Umbilical cord (tissue), 2 donors: ENCODE data around the gene TMEM266. TPM values are rescaled to one million over a fixed set of nuclear protein-coding genes. Genes with fewer than 3 reads are reported as not detected.

Source experiments
- DNase-seq: peaks from one replicate; pipeline ENCODE4 v3.0.0-alpha.2; 2015; ENCODE audit warnings: low spot score
- total RNA-seq: library from RNA; depleted of rRNA; stranded (reverse); fragments of >200 nt; gene quantifications from one replicate; pipeline ENCODE4 v1.2.3, GENCODE V29; 2014; ENCODE audit warnings: low replicate concordance; ENCODE audit not compliant: insufficient read depth

TMEM266 gene
- total RNA-seq, 1 donor from 2014 or later: 1.4 TPM

DNA sequence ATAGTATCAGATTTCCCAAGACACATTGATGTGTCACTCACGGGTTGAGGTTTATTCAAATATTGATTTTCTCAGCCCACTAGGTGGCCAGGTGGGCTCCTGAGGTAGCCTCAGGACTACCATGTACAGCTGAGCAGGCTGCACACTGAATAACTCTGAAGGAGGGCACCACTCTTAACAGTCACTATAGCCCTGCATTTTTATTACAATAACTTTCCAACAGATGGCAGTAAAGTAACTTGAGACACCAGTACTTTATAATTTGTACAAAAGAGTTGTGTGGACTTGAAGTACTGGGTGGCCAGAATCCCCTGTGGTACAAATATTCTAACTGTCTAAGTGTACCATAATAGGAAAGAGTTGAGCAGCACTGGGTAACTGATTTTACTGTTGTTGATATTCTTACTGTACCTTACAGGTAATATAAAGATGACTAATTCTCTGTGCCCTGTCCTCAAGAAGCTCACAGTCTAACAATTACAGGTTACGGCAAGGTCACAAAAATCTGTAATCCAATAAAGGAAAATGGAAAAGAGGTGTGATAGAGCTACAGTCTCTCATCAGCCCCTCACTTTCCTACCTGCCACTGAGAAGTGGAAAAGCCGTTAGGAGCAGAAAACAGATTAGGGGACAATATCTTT lies 175.5 kb downstream of the TMEM266 start:
- DNase-seq: peak; percentile 33

- DNase-seq: no peak
Observed at GRCh38 chr15:76236350-76236749, 176.6 kb downstream of the TMEM266 start.

GRCh38 chr15:76239786-76240185 lies 180.0 kb downstream of the TMEM266 start:
- no peak for DNase-seq

DNA sequence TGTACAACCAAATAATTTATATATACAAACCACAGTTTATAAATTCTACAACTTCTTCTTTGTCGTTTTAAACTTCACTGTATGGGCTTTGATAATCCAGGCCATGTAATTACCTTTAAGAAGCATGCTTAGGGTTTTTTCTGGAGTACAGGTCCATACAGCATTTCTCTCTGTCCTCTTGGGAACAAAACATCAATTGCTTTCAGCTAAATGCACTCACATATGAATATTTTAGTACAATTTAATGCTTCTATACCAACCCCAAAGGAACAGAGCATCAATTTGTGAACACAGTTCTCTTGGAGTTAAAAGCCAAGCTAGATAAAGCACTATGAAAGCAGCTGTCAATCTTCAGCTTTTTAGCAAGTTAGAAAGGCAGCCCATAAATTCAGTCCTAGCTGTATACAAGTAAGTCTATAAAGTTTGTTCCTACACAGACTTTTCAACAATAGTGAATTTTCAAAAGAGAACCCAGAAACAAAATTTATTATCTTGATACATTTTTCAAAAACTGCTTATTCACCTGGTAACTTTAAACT lies 185.4 kb downstream of the TMEM266 start:
- DNase-seq: no peak

DNA sequence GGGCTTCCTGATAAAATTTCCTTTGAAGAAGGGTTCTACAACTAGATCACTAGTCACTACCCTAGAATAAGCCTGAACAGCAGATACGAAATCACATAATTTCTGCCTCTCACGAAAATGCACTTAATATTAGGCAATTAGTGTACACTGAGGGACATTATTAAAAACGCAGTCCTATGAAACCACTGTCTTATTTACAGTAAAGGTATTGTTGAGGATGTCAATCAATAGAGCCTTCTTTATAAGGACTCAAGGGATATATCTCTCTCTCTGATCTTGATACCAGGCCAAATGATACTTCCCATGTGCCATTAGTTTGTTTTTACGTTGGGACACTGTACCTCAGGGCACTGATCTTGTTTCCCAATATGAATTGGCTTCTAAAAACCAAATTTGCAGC lies 191.9 kb downstream of the TMEM266 start:
- DNase-seq: no peak

- no peak for DNase-seq
Observed at GRCh38 chr15:76252249-76252648, 192.5 kb downstream of the TMEM266 start.

GRCh38 chr15:76253691-76254473 lies 194.1 kb downstream of the TMEM266 start:
- no peak for DNase-seq

Other genes starting within 250 kb of the TMEM266 start
- 85.5 TPM for gene UBE2Q2, start 216.5 kb upstream of the TMEM266 start, total RNA-seq
- 12.8 TPM for gene FBXO22, start 156.1 kb upstream of the TMEM266 start, total RNA-seq
- 3.6 TPM for gene NRG4, start 47.6 kb upstream of the TMEM266 start, total RNA-seq